Mucosa of descending colon (tissue), 3 donors: Measurements from ENCODE around the gene CCDC136. TPM values are rescaled to one million over a fixed set of nuclear protein-coding genes. Genes with fewer than 3 reads are reported as not detected.
A peak's percentile ranks its signal among the peaks of the same experiment; 100 is the strongest.

ENCODE experiments used
- ATAC-seq: fragments of 200-7000 bp; cut with Tn5 transposase; one replicate; pipeline ENCODE4 v1.9.1; 2020; ENCODE audit warnings: mild to moderate bottlenecking, moderate library complexity
- DNase-seq, 3 donors: peaks; one replicate each; pipeline ENCODE4 v3.0.0-alpha.2; 2020
- H3K36me3 ChIP-seq: fragments of 200-600 bp; one replicate; pipeline ENCODE4 v1.8.0; 2021; ENCODE audit warnings: low read depth, mild to moderate bottlenecking
- H3K4me1 ChIP-seq: fragments of 200-600 bp; one replicate; pipeline ENCODE4 v1.8.0; 2021; ENCODE audit warnings: low read depth, mild to moderate bottlenecking
- H3K4me3 ChIP-seq: fragments of 200-600 bp; one replicate; pipeline ENCODE4 v1.8.0; 2021; ENCODE audit warnings: mild to moderate bottlenecking
- H3K9me3 ChIP-seq: fragments of 200-600 bp; one replicate; pipeline ENCODE4 v1.8.0; 2021; ENCODE audit warnings: mild to moderate bottlenecking
- CTCF ChIP-seq: fragments of 200-600 bp; IDR thresholded peaks from one replicate; pipeline ENCODE4 v1.8.0; 2022; ENCODE audit warnings: antibody characterized with exemption, mild to moderate bottlenecking
- intact Hi-C, 2 donors: fragments of 100-400 bp; cut with DNase I in 1 of 2; cut with micrococcal nuclease in 1 of 2; formaldehyde crosslinking; loops; one replicate each; pipeline versions ENCODE4 v1.11.0 to v1.11.1; 2022; cut with DNase I, micrococcal nuclease
- total RNA-seq, 3 donors: library from RNA; stranded (reverse); fragmentation: NEBNext Ultra II Directional in 2 of 3; extraction: Animal tissue kit (Norgen Biotek cat#: 25700) in 2 of 3; gene quantifications; one replicate each; pipeline versions ENCODE4 v1.2.1 to v1.2.4, GENCODE V29; 2021 to 2023
- donor health status: DM: no; HTN: no; CAD: no; lungs with moderate emphysema.
- donor health status: DM: no; HTN: no; CAD: no.
- donor health status: DM: no; HTN: yes; CAD: no.

CCDC136 gene
- total RNA-seq, 3 donors from 2014 or later, result 2.1 to 37.7 (median 4.1) TPM

- no peak for TF ChIP-seq CTCF
- intact Hi-C loops, result no loop called here
- no peak overlapping the region for H3K4me3 ChIP-seq
- ATAC-seq (no peak), DNase-seq (no peak)
- no peaks in the 10 kb centered on the region for H3K36me3 ChIP-seq
- H3K9me3 ChIP-seq, result no peaks in the 10 kb centered on the region
- no peaks in the 10 kb centered on the region for H3K4me1 ChIP-seq
These were observed 44.3 kb upstream of the CCDC136 start for GRCh38 chr7:128747327-128748079.

- no peak overlapping the region for H3K4me3 ChIP-seq
- DNase-seq (no peak), ATAC-seq (no peak)
- H3K36me3 ChIP-seq, result no peaks in the 10 kb centered on the region
- no peaks in the 10 kb centered on the region for H3K4me1 ChIP-seq
- intact Hi-C loops, result no loop called here
- no peaks in the 10 kb centered on the region for H3K9me3 ChIP-seq
- no peak for TF ChIP-seq CTCF
These were observed 39.5 kb upstream of the CCDC136 start for GRCh38 chr7:128752251-128752650.

- no peaks in the 10 kb centered on the region for H3K9me3 ChIP-seq
- TF ChIP-seq CTCF, result no peak
- ATAC-seq, result no peak
- DNase-seq, result no peak
- no peak overlapping the region for H3K4me3 ChIP-seq
- intact Hi-C loops, result no loop called here
- H3K36me3 ChIP-seq, result peaks cover 2% of the 10 kb centered on the region
- H3K4me1 ChIP-seq, result no peaks in the 10 kb centered on the region
These were observed 36.5 kb upstream of the CCDC136 start for GRCh38 chr7:128755075-128755818.

GRCh38 chr7:128755819-128756476 is 35.8 kb upstream of the CCDC136 start:
- Histone ChIP-seq H3K9me3 (no peaks in the 10 kb centered on the region), H3K36me3 (peaks cover 3% of the 10 kb centered on the region), H3K4me3 (no peak overlapping the region), H3K4me1 (no peaks in the 10 kb centered on the region)
- ATAC-seq, result peak; percentile 45
- intact Hi-C loops, result no loop called here
- DNase-seq, result no peak
- no peak for TF ChIP-seq CTCF

GRCh38 chr7:128757203-128757602 is 34.6 kb upstream of the CCDC136 start:
- Histone ChIP-seq H3K36me3 (peaks cover 3% of the 10 kb centered on the region), H3K4me1 (no peaks in the 10 kb centered on the region), H3K9me3 (no peaks in the 10 kb centered on the region), H3K4me3 (no peak overlapping the region)
- intact Hi-C loops, result no loop called here
- DNase-seq (no peak), ATAC-seq (no peak)
- no peak for TF ChIP-seq CTCF
